ENCODE results near the gene JPT2.

The JPT2 gene

DNA sequence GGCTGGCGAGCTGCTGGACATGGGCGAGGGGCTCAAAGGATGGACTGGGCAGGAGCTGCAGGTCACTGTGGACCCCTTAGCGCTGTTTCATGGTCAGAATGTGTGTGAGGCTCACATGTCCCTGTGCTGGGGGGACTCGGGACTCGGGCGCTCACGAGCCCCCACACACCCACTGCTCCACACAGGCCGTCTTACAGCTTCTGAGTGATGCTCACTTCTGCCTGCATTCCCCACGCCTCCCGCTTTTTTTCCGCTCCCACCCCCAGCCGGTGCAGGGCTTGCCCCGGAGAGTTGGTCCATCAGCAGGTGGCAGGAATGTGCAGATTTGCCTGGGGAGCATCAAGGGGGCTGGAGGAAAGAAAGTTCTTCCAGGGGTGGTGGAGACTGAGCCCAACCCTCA lies 20.2 kb upstream of the JPT2 start:
- TF ChIP-seq POLR2AphosphoS5 (IDR thresholded peaks at IDR 0.05; ENCODE audit: low read depth, low read length) (no peak), POLR2A (IDR thresholded peaks at IDR 0.05; ENCODE audit: low read depth, low read length) (no peak), SPI1 (IDR thresholded peaks at IDR 0.05; ENCODE audit: low read depth, low read length) (no peak)
- FAIRE-seq, result no peak
- no peak for DNase-seq (ENCODE audit: insufficient read length, low spot score)

DNA sequence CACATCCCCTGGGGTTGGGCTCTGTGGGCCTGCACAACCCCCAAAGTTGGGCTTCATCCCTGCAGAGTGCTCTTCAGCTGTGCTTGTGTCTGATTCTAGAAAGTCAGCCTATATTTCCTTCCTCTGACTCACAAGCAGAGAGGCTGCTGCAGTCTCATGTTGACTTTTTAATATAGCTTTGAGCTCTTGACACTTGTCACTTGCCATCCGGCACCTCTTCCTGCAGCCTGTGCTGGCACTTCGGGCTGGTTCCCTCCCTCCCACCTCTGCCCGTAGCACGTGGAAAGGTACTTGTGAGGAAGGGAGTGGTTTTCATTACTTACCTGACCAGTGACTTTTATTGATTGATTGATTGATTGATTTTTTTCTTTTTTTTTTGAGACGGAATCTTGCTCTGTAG lies 19.0 kb upstream of the JPT2 start:
- DNase-seq (ENCODE audit: insufficient read length, low spot score) (no peak), FAIRE-seq (no peak)
- TF ChIP-seq TAF1 (IDR thresholded peaks at IDR 0.05; ENCODE audit: low read depth, low read length) (no peak), POU2F2 (IDR thresholded peaks at IDR 0.05; ENCODE audit: low read depth, low read length) (no peak), PAX5 (IDR thresholded peaks at IDR 0.05; ENCODE audit: insufficient read depth, low read length, severe bottlenecking) (no peak), POLR2A (IDR thresholded peaks at IDR 0.05; ENCODE audit: low read depth, low read length) (no peak), SPI1 (IDR thresholded peaks at IDR 0.05; ENCODE audit: low read depth, low read length) (no peak)

DNA sequence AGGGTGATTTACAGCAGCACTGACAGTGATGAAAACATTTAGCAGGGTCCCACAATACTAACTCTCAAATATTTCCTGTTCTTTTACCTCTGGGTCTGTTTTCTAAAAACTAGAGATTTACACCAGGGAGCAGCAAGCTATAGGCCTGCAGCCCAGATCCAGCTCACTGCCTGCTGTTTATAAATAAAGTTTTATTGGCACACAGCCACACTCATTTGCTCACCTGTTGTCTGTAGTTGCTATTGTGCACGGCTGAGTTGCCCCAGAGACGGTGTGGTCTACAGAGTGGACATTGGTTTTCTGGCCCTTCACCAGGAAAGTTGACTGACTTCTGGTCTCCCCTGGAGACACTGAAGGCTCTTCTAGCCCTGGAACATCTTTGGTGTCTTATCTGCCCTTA lies 16.3 kb upstream of the JPT2 start:
- no peak for TF ChIP-seq POU2F2 (IDR thresholded peaks at IDR 0.05; ENCODE audit: low read depth, low read length)
- TF ChIP-seq PAX5 (IDR thresholded peaks at IDR 0.05; ENCODE audit: insufficient read depth, low read length, severe bottlenecking), result no peak
- TF ChIP-seq TAF1 (IDR thresholded peaks at IDR 0.05; ENCODE audit: low read depth, low read length), result no peak
- no peak for TF ChIP-seq POLR2AphosphoS5 (IDR thresholded peaks at IDR 0.05; ENCODE audit: low read depth, low read length)
- TF ChIP-seq POLR2A (IDR thresholded peaks at IDR 0.05; ENCODE audit: low read depth, low read length), result no peak
- FAIRE-seq (no peak), DNase-seq (ENCODE audit: insufficient read length, low spot score) (no peak)

DNA sequence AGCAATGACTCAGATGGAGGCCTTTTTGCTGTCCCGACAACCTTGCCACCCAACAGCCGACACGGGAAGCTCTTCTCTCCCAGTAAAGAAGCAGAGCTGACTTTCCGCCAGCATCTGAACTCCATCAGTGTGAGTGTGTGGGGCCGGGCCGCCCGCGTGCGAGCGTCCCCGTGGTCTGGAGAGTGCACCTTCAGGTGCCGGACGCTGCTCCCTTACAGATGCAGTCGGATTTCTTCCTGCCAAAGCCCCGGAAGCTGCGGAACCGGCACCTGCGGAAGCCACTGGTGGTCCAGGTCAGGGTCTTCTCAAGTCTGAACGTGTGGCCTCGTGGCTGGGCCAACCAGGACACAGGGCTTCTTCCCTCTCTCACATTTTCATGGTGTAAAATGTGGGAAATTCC lies 15.5 kb upstream of the JPT2 start:
- DNase-seq (ENCODE audit: insufficient read length, low spot score), result no peak
- FAIRE-seq, result no peak
- TF ChIP-seq POU2F2 (IDR thresholded peaks at IDR 0.05; ENCODE audit: low read depth, low read length), result no peak
- no peak for TF ChIP-seq SPI1 (IDR thresholded peaks at IDR 0.05; ENCODE audit: low read depth, low read length)
- TF ChIP-seq TAF1 (IDR thresholded peaks at IDR 0.05; ENCODE audit: low read depth, low read length), result no peak
- no peak for TF ChIP-seq POLR2A (IDR thresholded peaks at IDR 0.05; ENCODE audit: low read depth, low read length)
- TF ChIP-seq POLR2AphosphoS5 (IDR thresholded peaks at IDR 0.05; ENCODE audit: low read depth, low read length), result no peak
- TF ChIP-seq PAX5 (IDR thresholded peaks at IDR 0.05; ENCODE audit: insufficient read depth, low read length, severe bottlenecking), result no peak

DNA sequence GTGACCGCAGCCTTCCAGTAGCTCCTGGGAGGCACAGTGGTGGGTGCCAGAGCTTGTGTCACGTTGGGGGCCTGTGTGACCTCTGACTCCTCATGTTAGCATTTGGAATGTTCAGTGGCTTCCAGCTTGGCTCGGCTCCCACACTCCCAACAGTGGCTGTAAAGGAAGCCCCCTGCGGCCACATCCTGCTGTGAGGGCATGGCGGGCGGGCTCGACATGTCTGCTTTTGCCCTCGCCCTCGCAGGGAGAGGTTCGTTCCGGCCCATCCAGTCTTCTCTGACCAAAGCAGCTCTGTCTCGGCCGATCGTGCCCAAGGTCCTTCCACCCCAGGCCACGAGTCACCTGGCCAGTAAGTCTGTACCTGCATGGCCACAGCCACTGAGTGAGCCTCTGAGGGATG lies 12.2 kb upstream of the JPT2 start:
- no peak for TF ChIP-seq SPI1 (IDR thresholded peaks at IDR 0.05; ENCODE audit: low read depth, low read length)
- FAIRE-seq (no peak), DNase-seq (ENCODE audit: insufficient read length, low spot score) (no peak)

DNA sequence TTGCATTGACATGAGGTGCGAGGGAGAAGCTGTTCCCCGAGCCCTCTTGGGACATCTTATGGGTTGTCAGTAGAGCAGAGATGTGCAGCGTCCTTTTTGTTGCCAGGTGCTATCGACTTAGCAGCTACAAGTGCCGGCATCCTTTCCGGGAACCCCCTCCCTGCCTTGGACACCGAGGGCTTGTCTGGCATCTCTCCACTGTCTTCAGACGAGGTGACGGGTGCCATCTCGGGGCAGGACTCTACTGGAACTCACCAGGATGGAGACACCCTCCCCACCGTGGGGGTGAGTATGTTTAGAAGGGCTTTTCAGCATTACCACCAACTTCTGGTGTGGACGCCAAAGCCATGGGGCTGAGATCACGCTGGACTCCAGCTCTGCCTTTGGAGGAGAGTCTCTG lies 11.8 kb upstream of the JPT2 start:
- FAIRE-seq (no peak), DNase-seq (ENCODE audit: insufficient read length, low spot score) (no peak)
- no peak for TF ChIP-seq POU2F2 (IDR thresholded peaks at IDR 0.05; ENCODE audit: low read depth, low read length)
- TF ChIP-seq SPI1 (IDR thresholded peaks at IDR 0.05; ENCODE audit: low read depth, low read length), result no peak
- TF ChIP-seq TAF1 (IDR thresholded peaks at IDR 0.05; ENCODE audit: low read depth, low read length), result no peak
- TF ChIP-seq POLR2A (IDR thresholded peaks at IDR 0.05; ENCODE audit: low read depth, low read length), result no peak
- no peak for TF ChIP-seq PAX5 (IDR thresholded peaks at IDR 0.05; ENCODE audit: insufficient read depth, low read length, severe bottlenecking)
- no peak for TF ChIP-seq POLR2AphosphoS5 (IDR thresholded peaks at IDR 0.05; ENCODE audit: low read depth, low read length)

DNA sequence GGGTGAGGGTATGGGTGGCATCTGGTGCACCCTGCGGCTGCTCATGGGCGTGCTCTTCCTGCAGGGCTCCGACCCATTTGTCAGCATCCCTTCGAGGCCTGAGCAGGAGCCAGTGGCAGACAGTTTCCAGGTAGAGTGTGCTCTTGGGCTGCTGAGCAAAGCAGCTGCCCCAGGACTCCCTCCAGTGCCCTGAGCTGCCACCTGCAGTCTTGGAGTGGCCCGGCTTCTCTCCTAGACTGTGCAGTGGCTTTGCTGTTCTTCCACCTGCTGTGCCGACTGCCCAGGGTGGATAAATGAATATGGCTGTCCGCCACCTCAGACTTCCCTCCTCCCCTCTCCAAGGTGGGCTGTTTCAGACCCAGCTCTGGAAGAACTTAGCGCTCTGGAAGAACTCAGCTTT lies 10.8 kb upstream of the JPT2 start:
- DNase-seq (ENCODE audit: insufficient read length, low spot score), result no peak
- no peak for FAIRE-seq
- no peak for TF ChIP-seq PAX5 (IDR thresholded peaks at IDR 0.05; ENCODE audit: insufficient read depth, low read length, severe bottlenecking)
- no peak for TF ChIP-seq POLR2AphosphoS5 (IDR thresholded peaks at IDR 0.05; ENCODE audit: low read depth, low read length)
- no peak for TF ChIP-seq POU2F2 (IDR thresholded peaks at IDR 0.05; ENCODE audit: low read depth, low read length)
- TF ChIP-seq TAF1 (IDR thresholded peaks at IDR 0.05; ENCODE audit: low read depth, low read length), result no peak
- TF ChIP-seq POLR2A (IDR thresholded peaks at IDR 0.05; ENCODE audit: low read depth, low read length), result no peak
- TF ChIP-seq SPI1 (IDR thresholded peaks at IDR 0.05; ENCODE audit: low read depth, low read length), result no peak

DNA sequence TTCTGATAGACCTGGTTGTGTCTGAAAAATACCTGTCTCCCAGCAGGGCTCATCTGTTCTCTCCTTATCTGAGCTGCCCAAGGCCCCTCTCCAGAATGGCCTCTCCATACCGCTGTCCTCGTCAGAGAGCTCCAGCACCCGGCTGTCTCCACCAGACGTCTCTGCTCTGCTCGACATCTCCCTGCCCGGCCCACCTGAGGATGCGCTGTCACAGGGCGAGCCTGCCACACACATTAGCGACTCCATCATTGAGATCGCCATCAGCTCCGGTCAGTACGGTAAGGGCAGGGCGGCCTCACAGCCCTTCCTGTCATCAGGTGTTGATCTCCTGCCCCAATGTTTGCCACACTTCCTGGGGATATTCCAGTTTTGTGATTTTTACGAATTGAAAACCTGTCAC lies 10.2 kb upstream of the JPT2 start:
- FAIRE-seq (no peak), DNase-seq (ENCODE audit: insufficient read length, low spot score) (no peak)
- TF ChIP-seq SPI1 (IDR thresholded peaks at IDR 0.05; ENCODE audit: low read depth, low read length) (no peak), TAF1 (IDR thresholded peaks at IDR 0.05; ENCODE audit: low read depth, low read length) (no peak), PAX5 (IDR thresholded peaks at IDR 0.05; ENCODE audit: insufficient read depth, low read length, severe bottlenecking) (no peak), POLR2AphosphoS5 (IDR thresholded peaks at IDR 0.05; ENCODE audit: low read depth, low read length) (no peak), POLR2A (IDR thresholded peaks at IDR 0.05; ENCODE audit: low read depth, low read length) (no peak), POU2F2 (IDR thresholded peaks at IDR 0.05; ENCODE audit: low read depth, low read length) (no peak)

DNA sequence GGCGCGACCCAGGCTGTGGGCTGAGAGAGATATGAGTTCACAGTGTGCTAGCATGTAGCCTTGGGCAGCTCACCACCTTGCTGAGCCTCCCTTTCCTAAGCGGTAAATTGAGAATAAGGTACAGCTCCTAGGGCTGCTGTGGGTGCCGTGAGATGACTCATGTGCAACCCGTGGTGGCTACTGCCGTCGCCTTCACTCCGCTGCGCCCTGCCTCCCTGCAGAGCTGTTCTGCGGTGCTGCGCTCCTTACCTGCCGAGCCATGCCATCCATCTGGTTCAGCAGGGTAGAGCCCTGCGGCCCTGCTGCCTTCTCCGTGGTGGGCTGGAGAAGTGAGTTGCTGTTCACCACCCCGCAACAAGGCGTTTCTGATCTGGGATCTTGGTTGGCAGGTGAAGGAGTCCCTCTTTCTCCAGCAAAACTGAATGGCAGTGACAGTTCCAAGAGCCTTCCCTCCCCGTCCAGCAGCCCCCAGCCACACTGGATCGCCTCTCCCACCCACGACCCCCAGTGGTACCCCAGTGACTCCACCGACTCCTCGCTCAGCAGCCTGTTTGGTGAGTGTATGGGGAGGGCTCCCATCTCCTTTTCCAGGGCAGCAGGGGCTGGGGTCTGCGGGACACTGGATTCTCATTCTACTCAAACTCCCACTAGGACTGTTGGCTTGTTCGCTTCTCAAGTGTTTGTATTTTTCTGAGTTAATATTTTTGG lies 9.3 kb upstream of the JPT2 start:
- TF ChIP-seq POU2F2 (IDR thresholded peaks at IDR 0.05; ENCODE audit: low read depth, low read length) (no peak), POLR2AphosphoS5 (IDR thresholded peaks at IDR 0.05; ENCODE audit: low read depth, low read length) (no peak), POLR2A (IDR thresholded peaks at IDR 0.05; ENCODE audit: low read depth, low read length) (no peak), TAF1 (IDR thresholded peaks at IDR 0.05; ENCODE audit: low read depth, low read length) (no peak), SPI1 (IDR thresholded peaks at IDR 0.05; ENCODE audit: low read depth, low read length) (no peak), PAX5 (IDR thresholded peaks at IDR 0.05; ENCODE audit: insufficient read depth, low read length, severe bottlenecking) (no peak)
- DNase-seq (ENCODE audit: insufficient read length, low spot score), result no peak
- no peak for FAIRE-seq

DNA sequence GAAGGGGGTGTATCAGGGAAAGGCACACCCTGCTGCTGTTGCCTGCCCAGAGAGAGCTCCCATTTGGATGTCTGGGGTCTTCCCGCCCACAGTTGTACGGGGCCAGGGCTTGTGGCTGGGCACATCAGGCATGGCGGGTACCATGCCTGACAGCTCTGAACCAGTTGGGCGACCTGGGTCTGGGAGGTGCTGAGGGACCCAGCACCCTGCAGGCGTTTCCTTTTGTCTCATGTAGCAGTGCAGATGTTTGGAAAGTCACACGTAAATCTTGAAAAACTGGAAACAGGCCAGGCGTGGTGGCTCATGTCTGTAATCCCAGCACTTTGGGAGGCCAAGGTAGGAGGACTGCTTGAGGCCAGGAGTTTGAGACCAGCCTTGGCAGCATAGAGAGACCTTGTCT lies 8.4 kb upstream of the JPT2 start:
- FAIRE-seq (no peak), DNase-seq (ENCODE audit: insufficient read length, low spot score) (no peak)
- no peak for TF ChIP-seq TAF1 (IDR thresholded peaks at IDR 0.05; ENCODE audit: low read depth, low read length)

DNA sequence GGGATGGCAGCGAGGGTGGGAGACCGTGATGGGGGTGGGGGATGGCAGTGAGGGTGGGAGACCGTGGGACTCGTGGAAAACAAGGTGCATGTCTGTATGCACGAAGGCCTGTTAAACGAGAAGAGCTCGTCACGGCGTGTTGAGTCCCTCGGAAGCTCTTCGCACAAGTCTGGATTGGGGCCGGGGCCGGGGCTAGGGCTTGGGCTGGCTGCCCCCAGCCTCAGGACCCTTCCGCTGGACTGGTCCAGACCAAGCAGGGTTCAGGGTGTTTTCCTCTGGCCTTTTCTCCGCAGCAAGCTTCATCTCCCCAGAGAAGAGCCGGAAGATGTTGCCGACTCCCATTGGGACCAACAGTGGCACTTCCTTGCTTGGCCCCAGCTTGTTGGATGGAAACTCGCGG lies 7.7 kb upstream of the JPT2 start:
- TF ChIP-seq TAF1 (IDR thresholded peaks at IDR 0.05; ENCODE audit: low read depth, low read length), result no peak
- no peak for TF ChIP-seq SPI1 (IDR thresholded peaks at IDR 0.05; ENCODE audit: low read depth, low read length)
- no peak for TF ChIP-seq POLR2A (IDR thresholded peaks at IDR 0.05; ENCODE audit: low read depth, low read length)
- no peak for TF ChIP-seq POLR2AphosphoS5 (IDR thresholded peaks at IDR 0.05; ENCODE audit: low read depth, low read length)
- FAIRE-seq (no peak), DNase-seq (ENCODE audit: insufficient read length, low spot score) (no peak)
